GM19452 (cell line): ENCODE measurements around the gene INS.

Source experiments
- ATAC-seq: cut with Tn5 transposase; IDR thresholded peaks from one replicate; pipeline ENCODE4 v1.9.1; 2021; ENCODE audit not compliant: unreplicated experiment

INS gene

GRCh38 chr11:2167141-2168045 lies 6.4 kb upstream of the INS start:
- no peak for ATAC-seq

- ATAC-seq: no peak
Observed at GRCh38 chr11:2166091-2166851, 5.3 kb upstream of the INS start.

- no peak for ATAC-seq
Observed at GRCh38 chr11:2165571-2165970, 4.6 kb upstream of the INS start.

GRCh38 chr11:2164861-2165555 lies 4.0 kb upstream of the INS start:
- no peak for ATAC-seq

GRCh38 chr11:2164081-2164480 lies 3.1 kb upstream of the INS start:
- no peak for ATAC-seq

- ATAC-seq: no peak
Observed at GRCh38 chr11:2163428-2163978, 2.5 kb upstream of the INS start.

- ATAC-seq: no peak
Observed at GRCh38 chr11:2159536-2160413, 1.2 kb downstream of the INS start.

GRCh38 chr11:2158966-2159365 lies 2.0 kb downstream of the INS start:
- no peak for ATAC-seq

- ATAC-seq: no peak
Observed at GRCh38 chr11:2158296-2158737, 2.7 kb downstream of the INS start.

GRCh38 chr11:2157294-2158040 lies 3.5 kb downstream of the INS start:
- no peak for ATAC-seq

- ATAC-seq: no peak
Observed at GRCh38 chr11:2156416-2157182, 4.4 kb downstream of the INS start.

- no peak for ATAC-seq
Observed at GRCh38 chr11:2155511-2155910, 5.5 kb downstream of the INS start.

- no peak for ATAC-seq
Observed at GRCh38 chr11:2154889-2155288, 6.1 kb downstream of the INS start.

GRCh38 chr11:2154195-2154585 lies 6.8 kb downstream of the INS start:
- ATAC-seq: no peak

- ATAC-seq: no peak
Observed at GRCh38 chr11:2153581-2154194, 7.3 kb downstream of the INS start.

- no peak for ATAC-seq
Observed at GRCh38 chr11:2151500-2152257, 9.3 kb downstream of the INS start.
